NCI-H69 (cell line): ENCODE measurements around the gene TIAM2.

Experiments used
- DNase-seq: peaks from one replicate; lab custom pipeline; 2025; lab: John Stamatoyannopoulos, UW

TIAM2 gene

DNA sequence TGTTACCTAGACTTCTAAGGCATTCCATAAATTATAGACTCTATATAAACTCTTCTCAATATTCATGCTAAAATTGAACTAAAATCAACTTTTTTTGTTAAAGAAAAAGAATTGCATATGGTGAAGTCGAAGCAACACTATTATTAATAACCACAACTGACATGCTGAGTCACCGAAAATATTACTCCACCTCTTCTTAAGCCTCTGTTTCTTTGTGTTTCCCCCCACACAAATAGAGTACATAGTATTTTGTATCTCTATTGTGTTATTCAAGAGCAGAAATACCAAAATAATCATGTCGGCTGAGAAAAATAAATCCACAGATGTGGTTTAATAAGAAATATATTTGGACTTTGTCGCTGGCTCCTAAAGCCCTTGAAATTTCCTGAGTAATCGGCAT lies 295.4 kb downstream of the TIAM2 start:
- DNase-seq = no peak

GRCh38 chr6:155291291-155291690 lies 296.2 kb downstream of the TIAM2 start:
- DNase-seq = no peak

GRCh38 chr6:155292711-155293110 lies 297.6 kb downstream of the TIAM2 start:
- no peak for DNase-seq

DNA sequence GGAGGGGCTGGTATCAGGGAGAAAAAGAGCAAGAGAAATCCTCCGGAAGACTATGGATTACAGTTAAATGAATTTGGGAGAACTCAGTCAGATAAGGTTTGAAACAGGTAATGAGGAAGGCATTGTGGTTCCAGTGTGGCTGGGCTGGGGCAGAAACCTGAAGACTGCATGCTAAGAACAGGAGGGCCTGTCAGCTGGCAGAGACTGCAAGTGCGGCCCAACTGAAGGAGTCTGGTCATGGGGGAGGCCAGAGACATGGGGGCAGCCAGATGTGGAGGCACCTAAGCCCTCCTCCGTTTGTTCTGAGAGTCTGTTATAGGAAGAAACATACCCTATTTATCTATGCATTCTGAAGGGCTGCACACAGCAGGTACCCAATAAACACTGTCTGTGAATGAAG lies 302.6 kb downstream of the TIAM2 start:
- DNase-seq = no peak

DNA sequence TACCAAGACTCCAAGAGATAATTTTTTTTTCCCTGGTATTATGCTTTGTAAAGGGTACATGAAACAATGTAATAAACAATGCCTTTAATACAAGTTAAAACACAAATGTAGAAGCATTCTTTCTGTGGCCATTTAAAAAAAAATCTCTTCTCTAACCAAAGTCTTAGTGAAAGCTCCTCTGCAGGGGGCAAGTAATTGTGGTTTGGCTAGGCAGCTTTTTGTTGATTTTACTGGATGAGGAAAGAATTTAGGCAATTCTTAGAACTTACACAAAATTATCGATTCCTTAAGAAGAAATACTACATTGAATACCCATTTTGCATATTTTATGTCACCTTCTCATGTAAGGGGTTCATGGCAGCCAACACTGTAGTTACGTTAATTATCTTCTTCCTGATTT lies 306.8 kb downstream of the TIAM2 start:
- DNase-seq = no peak

DNA sequence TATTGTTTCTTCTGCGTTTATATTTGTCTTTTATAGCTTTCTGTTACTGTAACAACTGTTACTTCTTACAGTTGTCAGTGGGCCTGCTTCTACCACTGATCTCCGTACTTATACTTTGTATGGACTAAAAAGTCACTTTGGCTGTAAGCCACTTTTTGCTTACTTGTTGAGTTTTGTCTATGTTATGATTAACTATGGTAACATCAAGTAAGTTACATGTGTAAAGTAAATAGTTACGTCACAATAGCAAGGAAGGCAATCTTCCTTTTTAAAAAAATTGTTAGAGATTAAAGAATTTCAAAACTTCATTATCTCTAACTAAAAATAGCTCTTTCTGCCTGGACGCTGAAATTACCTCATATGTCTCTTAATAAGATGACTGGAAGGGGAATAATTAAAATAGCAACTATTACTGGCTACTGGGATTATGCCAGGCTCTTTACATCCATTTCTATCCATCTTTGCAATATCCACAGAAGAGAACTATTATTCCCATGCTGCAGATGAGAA lies 308.3 kb downstream of the TIAM2 start:
- no peak for DNase-seq

- no peak for DNase-seq
These were observed 311.8 kb downstream of the TIAM2 start for GRCh38 chr6:155306958-155307357.
